GM20431 (cell line): ENCODE measurements around the gene ZSCAN21.
"Not testable (repeated sequence)": the region's sequence is repeated elsewhere in the genome, so short reads cannot be mapped to it uniquely, and the experiment has no call there.

Source experiments
- in situ Hi-C: fragments of 300-500 bp; cut with MseI, MboI; formaldehyde crosslinking; loops from one replicate; pipeline ENCODE4 v1.15.0; 2020; ENCODE audit warnings: low sequenced_read_pairs; ENCODE audit not compliant: unreplicated experiment

The ZSCAN21 gene

DNA sequence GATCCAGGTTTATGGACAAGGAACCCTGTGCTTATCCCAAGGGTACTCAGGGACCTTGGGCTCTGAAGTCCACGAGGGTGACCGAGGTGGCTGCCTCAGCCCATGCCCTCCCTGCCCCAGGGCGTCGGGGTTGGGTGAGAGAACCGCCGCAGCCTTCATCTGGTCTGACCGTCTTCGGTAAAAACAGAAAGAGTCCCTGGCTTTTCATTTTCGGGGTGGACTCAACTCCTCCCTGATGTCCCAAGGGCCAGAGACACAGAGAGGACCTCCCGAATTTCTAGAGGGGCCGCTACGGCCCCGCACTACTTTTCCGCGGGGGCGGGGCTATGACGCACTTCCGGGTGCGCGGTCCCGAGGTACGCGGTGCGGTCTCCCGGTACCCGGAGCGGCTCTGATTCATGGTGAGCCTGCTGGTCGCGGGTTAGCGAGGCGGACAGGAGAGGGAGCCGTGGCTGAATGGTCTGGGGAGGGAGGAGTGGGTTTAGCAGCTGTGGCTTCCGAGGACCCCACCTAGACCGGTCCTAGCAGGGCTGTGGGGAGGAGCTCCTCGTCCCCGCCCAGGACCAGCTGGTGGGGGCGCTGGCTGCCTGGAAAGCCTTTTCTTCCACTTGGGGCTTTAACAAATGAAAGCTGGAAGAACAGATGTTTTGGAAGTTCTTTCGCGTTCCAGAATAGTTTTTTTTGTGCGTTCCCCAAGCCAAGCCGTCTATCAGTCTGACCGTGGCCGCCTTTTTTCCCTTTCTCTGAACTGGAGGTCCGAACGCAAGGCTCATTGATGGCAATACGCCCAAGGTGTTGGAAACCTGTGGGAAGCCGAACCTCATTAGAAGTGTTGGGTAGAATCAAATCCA is at the start of gene ZSCAN21:
ZSCAN21 (plus strand) TSS at position 334 of the 851 bp plus-strand sequence. CDS start 7,233 bp downstream, outside the sequence.
- in situ Hi-C loops, result no loop called here

DNA sequence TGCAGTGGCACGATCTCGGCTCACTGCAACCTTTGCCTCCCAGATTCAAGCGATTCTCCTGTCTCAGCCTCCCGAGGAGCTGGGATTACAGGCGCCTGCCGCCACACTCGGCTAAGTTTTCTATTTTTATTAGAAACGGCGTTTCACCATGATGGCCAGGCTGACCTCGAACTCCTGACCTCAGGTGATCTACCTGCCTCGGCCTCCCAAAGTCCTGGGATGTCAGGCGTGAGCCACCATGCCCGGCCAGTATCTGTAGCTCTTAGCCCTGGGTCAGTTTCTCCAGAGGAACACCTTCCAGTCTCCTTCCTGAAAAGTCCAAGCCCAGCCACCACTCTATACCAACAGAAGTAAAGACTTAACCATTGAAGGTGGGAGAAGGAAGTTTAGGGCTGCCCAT is 49.3 kb upstream of the ZSCAN21 start:
- in situ Hi-C loops, result no loop called here

DNA sequence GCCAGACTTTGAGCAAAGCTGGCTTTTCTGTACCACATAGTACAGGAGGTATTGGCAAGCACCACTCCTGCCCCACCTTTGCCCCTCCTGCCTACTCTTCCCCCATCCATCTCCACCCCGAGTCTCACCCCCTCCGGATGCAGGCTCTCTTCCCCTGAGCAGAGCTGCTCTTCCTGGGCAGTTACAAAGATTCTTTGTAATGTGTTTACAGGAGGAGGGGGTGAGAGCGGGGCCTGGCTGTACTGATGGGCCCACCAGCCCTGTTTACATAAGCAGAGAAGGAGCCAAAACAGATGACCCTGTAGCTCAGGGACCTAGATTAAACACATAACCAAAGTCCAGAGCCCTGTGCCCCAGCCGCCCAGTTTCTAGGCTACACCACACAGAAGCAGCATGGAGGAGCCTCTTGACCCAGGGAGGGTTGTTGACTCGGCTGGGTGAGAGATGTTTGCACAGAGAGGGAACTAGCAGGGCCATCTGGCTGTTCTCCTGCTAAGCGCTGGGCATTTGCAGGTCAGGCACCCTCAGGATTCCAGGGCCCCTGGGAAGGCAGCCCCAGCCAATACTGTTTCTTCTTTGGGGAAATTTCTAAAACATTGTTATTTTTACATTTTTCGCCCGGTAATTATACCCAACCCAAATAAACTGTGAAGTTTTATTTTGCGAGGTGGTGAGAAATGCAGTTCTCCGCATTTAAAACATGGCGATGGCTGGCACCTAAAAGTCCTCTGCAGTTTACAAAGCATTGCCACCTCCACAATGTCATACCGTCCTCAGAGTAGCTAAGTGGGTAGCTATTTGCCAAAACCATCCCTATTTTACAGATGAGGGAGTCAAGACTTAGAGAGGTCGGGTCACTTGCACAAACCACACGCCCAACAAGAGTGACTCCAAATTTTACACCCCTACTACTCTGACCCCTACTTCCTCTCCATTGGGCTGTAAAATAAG is 45.6 kb upstream of the ZSCAN21 start:
- in situ Hi-C loops, result no loop called here

DNA sequence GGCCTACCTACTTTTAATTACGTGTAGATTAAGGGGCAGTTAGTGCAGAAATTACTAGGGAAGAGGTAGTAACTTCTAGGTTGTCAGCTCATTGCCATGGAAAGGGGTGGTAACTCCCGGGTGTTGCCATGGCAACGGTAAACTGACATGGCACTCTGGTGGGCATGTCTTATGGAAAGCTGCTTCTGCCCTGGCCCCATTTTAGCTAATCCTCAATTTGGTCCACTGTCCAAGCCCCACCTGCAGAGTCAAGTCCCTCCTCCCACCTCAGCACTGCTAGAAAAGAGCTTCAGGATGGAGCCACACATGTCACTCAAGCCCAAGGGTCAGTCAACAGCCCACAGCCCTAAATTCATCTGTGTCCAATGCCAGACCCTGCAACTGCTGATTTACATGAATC is 41.7 kb upstream of the ZSCAN21 start:
- in situ Hi-C loops, result no loop called here

DNA sequence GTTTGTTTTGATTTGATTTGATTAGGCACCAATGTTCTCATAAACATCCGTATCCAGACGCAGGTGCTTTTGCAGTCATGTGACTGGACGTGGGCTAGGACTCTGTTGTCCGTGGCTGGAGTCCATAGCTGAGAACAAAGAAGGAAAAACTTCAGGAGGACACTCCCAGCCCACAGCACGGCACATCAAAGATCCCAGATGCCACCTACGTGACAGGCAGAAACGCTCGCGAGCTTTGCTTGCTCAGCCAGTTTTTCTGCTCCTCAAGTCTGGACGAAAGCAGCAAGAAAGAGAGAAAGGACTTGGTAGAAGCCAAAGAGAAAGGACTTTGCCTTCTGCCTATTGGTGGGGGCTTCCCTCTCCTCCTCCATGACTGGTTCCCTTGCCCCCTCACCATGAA is 41.0 kb upstream of the ZSCAN21 start:
- in situ Hi-C loops, result no loop called here

DNA sequence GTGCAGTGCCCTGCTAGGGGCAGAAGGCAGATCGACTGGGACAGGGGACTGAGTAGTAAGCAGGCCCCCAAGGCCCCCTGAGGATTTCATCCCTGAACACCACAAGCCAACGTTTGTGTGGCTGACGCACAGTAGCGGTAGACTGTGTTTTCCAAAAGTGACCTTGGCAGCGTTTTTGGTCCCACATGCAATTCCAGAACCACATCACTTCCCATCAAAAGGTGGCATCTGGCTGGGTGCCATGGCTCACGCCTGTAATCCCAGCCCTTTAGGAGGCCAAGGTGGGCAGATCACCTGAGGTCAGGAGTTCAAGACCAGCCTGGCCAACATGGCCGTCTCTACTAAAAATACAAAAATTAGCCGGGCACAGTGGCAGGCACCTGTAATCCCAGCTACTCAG is 39.6 kb upstream of the ZSCAN21 start:
- in situ Hi-C loops, result not testable (repeated sequence)

DNA sequence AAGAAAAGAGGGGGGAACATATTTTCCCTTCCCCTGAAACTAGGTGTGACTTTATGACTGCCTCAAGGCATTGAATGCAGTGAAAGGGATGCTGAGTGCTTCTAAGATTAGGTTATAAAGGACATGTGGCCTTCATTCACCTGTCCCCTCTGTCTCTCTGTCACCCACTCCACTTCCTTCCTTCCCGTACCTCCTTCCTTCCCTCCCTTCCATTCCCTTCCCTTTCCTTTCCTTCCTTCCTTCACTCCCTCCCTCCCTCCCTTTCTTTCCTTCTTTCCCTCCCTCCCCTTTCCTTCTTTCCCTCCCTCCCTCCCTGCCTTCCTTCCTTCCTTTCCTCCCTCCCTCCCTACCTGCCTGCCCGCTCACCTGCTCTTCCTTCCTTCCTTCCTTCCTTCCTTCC is 38.7 kb upstream of the ZSCAN21 start:
- in situ Hi-C loops, result no loop called here

DNA sequence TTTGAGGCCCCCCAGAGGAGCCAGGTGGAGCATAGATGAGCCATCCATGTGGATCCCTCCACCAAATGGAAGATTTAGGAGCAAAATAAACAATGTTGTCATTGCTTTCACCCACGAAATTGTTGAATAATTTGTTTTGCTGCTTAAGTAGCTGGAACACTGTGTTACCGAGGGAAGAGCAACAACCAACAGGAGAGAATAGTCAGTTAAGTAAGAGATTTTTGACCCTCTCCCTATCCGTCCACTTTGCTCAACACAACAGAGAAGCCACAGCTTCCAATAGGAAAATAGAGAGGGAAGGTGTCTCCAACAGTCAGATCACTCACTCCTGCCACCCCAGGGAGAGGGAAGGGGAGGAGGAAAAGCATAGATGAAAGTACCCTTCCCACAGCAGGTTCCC is 38.1 kb upstream of the ZSCAN21 start:
- in situ Hi-C loops, result no loop called here

DNA sequence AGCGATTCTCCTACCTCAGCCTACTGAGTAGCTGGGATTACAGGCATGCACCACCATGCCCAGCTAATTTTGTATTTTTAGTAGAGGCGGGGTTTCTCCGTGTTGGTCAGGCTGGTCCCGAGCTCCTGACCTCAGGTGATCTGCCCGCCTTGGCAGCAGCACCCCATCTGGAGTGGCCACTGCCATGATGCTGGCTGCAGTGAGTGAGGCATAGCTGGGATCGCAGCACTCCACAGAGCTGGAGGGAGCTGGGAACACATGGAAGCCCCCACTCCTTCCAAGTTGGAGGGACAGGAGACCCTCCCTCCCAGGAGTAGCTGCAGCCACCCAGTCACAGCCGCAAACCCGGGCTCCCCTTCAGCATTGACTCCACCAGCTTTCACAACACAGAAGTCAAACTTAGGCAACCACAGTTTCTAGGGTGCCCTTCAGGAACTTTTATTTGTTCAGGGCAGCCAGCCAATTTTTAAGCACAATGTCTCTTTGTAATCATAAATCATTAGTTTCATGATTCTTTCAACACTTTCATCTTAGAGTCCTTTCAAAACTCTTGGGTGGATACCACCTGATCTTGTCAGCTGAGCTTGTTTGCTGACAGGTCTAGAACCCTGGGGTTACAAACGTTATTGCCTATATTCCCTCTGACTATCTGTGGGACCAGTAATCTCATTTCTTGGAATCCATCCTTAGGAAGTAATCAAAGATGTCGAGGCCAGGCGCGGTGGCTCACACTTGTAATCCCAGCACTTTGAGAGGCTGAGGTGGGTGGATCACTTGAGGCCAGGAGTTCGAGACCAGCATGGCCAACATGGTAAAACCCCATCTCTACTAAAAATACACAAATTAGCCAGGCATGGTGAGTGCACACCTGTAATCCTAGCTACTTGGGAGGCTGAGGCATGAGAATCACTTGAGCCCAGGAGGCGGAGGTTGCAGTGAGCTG is 36.9 kb upstream of the ZSCAN21 start:
- in situ Hi-C loops, result not testable (repeated sequence)

DNA sequence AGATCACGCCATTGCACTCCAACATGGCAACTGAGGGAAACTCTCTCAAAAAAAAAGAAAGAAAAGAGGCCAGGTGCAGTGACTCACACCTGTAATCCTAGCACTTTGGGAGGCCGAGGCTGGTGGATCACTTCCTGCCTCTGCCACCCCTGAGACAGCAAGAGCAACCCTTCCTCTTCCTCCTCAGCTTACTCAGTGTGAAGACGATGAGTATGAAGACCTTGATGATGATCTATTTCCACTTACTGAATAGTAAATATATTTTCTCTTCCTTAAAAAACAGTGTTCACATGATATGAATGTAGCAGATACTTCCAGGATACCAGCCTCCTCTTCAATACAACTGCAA is 36.3 kb upstream of the ZSCAN21 start:
- in situ Hi-C loops, result no loop called here

DNA sequence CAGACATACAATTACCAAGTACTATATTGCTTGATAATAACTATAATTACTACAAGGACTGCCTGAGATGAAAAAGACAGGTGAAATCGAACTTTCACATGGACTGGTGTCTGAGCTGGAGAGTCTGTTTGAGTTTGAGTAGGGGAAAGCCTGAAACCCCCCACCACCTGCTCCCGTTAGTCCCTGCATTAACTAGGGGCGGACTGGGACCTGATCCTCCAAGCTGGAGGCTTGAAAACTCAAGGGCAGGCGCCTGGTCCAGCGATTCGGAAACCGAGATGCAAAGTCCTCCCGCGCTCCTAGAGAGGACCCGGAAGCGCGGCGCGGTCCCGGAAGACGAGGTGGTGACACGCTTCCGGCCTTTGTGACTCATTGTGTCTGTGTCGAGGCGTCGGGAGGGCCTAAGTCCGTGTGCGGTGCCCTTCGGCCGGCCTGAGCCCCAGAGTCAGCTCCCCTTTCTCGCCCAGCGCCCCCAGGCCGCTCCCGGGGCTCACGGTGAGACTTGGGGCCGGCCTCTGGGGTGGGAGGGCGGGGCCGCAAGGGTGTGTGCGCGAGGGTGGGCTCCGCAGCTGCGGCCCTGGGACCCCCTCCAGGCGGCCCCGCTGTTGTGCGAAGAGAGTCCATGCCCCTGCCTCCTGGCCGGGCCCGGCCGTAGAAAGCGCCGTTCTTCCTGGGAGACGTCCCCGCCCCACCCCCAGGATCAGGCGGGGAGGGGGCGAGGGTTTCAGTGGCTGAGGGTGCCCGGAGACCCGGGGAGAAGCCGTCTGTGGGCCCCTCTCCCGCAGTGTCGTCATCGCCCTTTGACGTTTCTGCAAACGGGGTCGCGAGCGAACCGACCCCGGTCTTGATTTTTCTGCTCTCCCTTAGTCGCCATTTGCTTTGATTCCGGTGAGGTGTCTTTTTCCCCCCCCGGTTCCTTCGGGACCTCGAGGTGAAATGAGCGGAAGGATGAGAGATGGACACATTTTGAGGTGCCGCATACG is 34.1 kb upstream of the ZSCAN21 start, which contains the start of gene ZKSCAN1:
ZKSCAN1 (plus strand) TSS at position 365 of the 983 bp plus-strand sequence. CDS start 7,911 bp downstream, outside the sequence.
- in situ Hi-C loops, result no loop called here

DNA sequence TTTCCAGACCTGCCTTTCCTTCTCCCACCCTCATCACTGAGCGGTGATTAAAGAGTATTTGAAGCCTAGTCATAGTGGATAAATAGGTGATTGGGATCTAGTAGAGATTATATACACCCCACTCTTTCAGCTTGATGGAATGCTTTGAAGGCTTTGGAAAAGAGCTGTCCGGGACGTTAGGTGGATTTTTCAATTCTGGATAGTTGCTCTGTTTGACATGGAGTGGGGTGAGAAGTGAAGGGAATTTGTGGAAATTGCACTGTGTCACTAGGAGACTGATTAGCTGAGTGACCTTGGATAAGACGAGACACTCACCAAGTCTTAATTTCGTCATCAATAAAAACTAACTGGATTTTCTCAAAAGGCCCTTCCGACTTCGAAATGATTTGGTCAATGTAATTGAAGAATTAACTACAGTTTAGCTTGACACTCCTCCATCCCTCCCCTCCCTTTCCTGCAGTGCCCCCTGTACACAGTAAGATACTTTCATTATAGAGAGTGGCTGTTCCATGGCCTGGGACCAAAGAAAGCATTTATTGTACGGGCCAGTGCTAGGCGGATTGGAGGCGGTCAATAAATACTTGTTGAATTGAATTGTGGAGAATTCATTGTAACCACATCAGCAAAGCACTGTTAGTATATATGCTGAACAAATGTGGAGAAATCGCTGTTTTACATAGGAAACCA is 33.2 kb upstream of the ZSCAN21 start:
- in situ Hi-C loops, result no loop called here

DNA sequence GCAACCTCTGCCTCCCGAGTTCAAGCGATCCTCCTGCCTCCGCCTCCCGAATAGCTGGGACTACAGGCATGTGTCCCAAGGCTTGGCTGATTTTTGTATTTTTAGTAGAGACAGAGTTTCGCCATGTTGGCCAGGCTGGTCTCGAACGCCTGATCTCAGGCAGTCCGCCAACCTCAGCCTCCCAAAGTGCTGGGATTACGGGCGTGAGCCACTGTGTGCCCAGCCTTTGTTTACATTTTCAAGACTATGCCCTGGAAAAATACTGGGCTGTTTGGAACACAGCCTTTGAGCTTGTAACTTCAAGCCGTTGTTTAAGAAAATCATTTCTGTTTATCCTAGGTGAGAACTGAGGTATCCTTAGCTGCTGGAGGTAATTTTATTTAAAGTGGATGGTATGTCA is 32.3 kb upstream of the ZSCAN21 start:
- in situ Hi-C loops, result no loop called here

DNA sequence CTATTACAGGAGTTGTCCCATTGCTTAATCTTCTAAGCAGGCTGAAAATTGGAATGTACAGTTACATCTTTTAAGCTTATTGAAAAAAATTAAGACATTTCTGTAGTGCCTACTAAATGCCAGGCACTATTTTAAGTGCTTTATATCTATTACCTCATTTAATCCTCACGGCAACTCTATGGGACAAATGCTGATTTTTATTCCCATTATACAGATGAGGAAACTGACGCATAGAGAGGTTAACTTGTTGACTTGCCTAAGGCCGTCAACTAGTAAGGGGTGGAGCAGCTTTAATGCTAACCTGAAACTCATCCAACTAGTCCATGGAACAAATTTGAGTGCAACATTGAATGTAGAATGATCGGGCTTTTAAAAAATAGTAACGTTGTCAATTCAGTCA is 31.7 kb upstream of the ZSCAN21 start:
- in situ Hi-C loops, result no loop called here

DNA sequence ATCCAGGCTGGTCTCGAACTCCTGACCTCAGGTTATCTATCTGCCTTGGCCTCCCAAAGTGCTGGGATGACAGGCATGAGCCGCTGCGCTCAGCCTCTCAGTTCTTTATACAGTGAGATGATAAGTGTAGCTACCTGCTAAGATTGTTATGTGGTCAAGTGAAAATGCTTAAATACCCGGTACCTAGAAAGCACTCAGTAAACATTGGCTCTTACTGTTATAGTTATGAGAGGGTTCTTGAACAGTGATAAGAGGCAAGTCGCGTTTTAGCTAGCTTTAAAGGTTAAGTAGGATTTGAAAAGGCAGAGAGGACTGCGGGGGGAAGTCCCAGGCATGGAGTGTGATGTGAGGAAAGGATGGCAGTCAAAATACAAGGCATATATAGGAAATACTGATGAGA is 29.7 kb upstream of the ZSCAN21 start:
- in situ Hi-C loops, result no loop called here

DNA sequence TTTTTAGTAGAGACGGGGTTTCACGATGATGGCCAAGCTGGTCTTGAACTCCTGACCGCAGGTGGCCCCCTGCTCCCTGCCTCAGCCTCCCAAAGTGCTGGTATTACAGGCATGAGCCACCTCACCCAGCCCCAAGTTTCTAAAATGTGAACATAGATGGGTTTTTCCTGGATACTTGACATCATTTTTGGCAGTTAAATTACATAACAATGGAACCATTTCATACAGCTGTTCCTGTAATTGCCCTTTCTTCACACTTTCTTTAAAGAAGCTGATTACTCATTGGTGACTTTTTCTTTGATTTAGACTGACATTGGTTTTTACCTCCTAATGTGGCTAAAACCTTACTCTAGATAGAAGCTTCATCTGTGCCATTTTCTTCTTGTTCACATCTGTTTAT is 28.3 kb upstream of the ZSCAN21 start:
- in situ Hi-C loops, result no loop called here

DNA sequence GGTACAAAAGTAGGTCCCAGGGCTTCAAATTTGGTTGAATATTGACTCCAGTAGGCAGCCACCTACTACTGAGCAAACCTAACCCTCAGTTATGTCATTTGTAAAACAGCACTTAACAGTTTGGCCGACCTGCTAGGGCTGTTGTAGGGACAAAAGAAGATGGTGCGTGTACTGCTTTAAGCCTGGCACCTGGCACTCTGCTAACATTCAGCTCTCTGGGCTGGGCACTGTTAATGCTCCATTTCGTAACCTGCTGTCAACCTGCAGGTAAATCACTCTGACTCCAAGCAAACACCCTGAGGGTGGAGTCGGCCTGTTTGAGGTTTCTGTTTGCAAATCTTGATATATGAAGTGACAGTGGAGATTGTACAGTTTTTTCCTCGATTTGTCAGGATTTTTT is 27.0 kb upstream of the ZSCAN21 start:
- in situ Hi-C loops, result no loop called here

DNA sequence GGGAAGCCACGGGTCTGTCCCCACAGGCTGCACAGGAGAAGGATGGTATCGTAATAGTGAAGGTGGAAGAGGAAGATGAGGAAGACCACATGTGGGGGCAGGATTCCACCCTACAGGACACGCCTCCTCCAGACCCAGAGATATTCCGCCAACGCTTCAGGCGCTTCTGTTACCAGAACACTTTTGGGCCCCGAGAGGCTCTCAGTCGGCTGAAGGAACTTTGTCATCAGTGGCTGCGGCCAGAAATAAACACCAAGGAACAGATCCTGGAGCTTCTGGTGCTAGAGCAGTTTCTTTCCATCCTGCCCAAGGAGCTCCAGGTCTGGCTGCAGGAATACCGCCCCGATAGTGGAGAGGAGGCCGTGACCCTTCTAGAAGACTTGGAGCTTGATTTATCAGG is 26.0 kb upstream of the ZSCAN21 start:
- in situ Hi-C loops, result no loop called here
